LHCN-M2 (cell line): ENCODE results near the gene MRPS6. TPM values are rescaled to one million over a fixed set of nuclear protein-coding genes. Genes with fewer than 3 reads are reported as not detected.

Experiments used
- DNase-seq: peaks from one replicate; pipeline ENCODE4 v3.0.0-alpha.2; 2012; ENCODE audit warnings: low read depth
- total RNA-seq: library from RNA; depleted of rRNA; stranded (reverse); fragments of >200 nt; gene quantifications from 2 replicates; pipeline ENCODE4 v1.2.3, GENCODE V29; 2014

The MRPS6 gene
- total RNA-seq, 1 experiment from 2014 or later: 42.3 TPM

- no peak for DNase-seq
Measured at GRCh38 chr21:34100337-34100736, 27.0 kb downstream of the MRPS6 start.

- peak; percentile 16 for DNase-seq
Measured at GRCh38 chr21:34100790-34101189, 27.4 kb downstream of the MRPS6 start.

GRCh38 chr21:34105947-34106541 is 32.7 kb downstream of the MRPS6 start:
- peak; percentile 70 for DNase-seq

- no peak for DNase-seq
Measured at GRCh38 chr21:34107606-34108005, 34.2 kb downstream of the MRPS6 start.

GRCh38 chr21:34109075-34109474 is 35.7 kb downstream of the MRPS6 start:
- no peak for DNase-seq

- DNase-seq: no peak
Measured at GRCh38 chr21:34110594-34111202, 37.3 kb downstream of the MRPS6 start.

- DNase-seq: peak; percentile 24
Measured at GRCh38 chr21:34112316-34113033, 39.1 kb downstream of the MRPS6 start.

- DNase-seq: no peak
Measured at GRCh38 chr21:34113842-34114241, 40.5 kb downstream of the MRPS6 start.

GRCh38 chr21:34115160-34115559 is 41.8 kb downstream of the MRPS6 start:
- DNase-seq: no peak

- DNase-seq: no peak
Measured at GRCh38 chr21:34116569-34116968, 43.2 kb downstream of the MRPS6 start.

GRCh38 chr21:34120867-34121266 is 47.5 kb downstream of the MRPS6 start:
- DNase-seq: no peak

- no peak for DNase-seq
Measured at GRCh38 chr21:34122047-34122446, 48.7 kb downstream of the MRPS6 start.

GRCh38 chr21:34123609-34124008 is 50.2 kb downstream of the MRPS6 start:
- DNase-seq: no peak

- peak; percentile 62 for DNase-seq
Measured at GRCh38 chr21:34126269-34126668, 52.9 kb downstream of the MRPS6 start.

GRCh38 chr21:34126691-34127090 is 53.3 kb downstream of the MRPS6 start:
- peak; percentile 27 for DNase-seq

- no peak for DNase-seq
Measured at GRCh38 chr21:34128124-34128523, 54.7 kb downstream of the MRPS6 start.

- DNase-seq: no peak
Measured at GRCh38 chr21:34128674-34129038, 55.3 kb downstream of the MRPS6 start.

- peak; percentile 90 for DNase-seq
Measured at GRCh38 chr21:34129039-34129891, 55.9 kb downstream of the MRPS6 start.

GRCh38 chr21:34129901-34130715 is 56.7 kb downstream of the MRPS6 start:
- DNase-seq: no peak

- no peak for DNase-seq
Measured at GRCh38 chr21:34130716-34130985, 57.3 kb downstream of the MRPS6 start.

- DNase-seq: no peak
Measured at GRCh38 chr21:34131586-34131985, 58.2 kb downstream of the MRPS6 start.
